Hepatocyte (in vitro differentiated cells): Measurements from ENCODE around the gene TMEM238L. TPM values are rescaled to one million over a fixed set of nuclear protein-coding genes. Genes with fewer than 3 reads are reported as not detected.

Source experiments
- DNase-seq: peaks from one replicate; pipeline ENCODE4 v3.0.0-alpha.2; 2016; ENCODE audit warnings: low spot score
- H2AFZ ChIP-seq: fragments of 200-600 bp; sonication (generic); 2 replicates; pipeline ENCODE4 v1.6.0; 2016; ENCODE audit warnings: antibody characterized with exemption, mild to moderate bottlenecking
- H3K27ac ChIP-seq: fragments of 200-600 bp; sonication (generic); 2 replicates; pipeline ENCODE4 v1.5.1; 2016; ENCODE audit warnings: mild to moderate bottlenecking
- H3K27me3 ChIP-seq: fragments of 200-600 bp; sonication (generic); 2 replicates; pipeline ENCODE4 v1.6.1; 2016
- H3K36me3 ChIP-seq: fragments of 200-600 bp; sonication (generic); replicated peaks from 2 replicates; pipeline ENCODE4 v1.5.1; 2016; ENCODE audit warnings: low read depth; ENCODE audit not compliant: insufficient read depth
- H3K4me1 ChIP-seq: fragments of 200-600 bp; sonication (generic); 2 replicates; pipeline ENCODE4 v1.5.1; 2016; ENCODE audit warnings: mild to moderate bottlenecking, moderate library complexity; ENCODE audit not compliant: insufficient read depth
- H3K4me2 ChIP-seq: fragments of 200-600 bp; sonication (generic); 2 replicates; pipeline ENCODE4 v1.6.0; 2016
- H3K4me3 ChIP-seq: fragments of 200-600 bp; sonication (generic); 2 replicates; pipeline ENCODE4 v1.5.1; 2016; ENCODE audit warnings: mild to moderate bottlenecking
- H3K79me2 ChIP-seq: fragments of 200-600 bp; sonication (generic); 2 replicates; pipeline ENCODE4 v1.6.0; 2017; ENCODE audit warnings: mild to moderate bottlenecking
- H3K9me2 ChIP-seq: fragments of 200-600 bp; sonication (generic); replicated peaks from 2 replicates; pipeline ENCODE4 v1.6.0; 2017; ENCODE audit warnings: mild to moderate bottlenecking; ENCODE audit not compliant: insufficient read depth
- H3K9me3 ChIP-seq: fragments of 200-600 bp; sonication (generic); 2 replicates; pipeline ENCODE4 v1.5.1; 2016; ENCODE audit warnings: low read depth, mild to moderate bottlenecking
- H4K20me1 ChIP-seq: fragments of 200-600 bp; sonication (generic); 2 replicates; pipeline ENCODE4 v1.6.0; 2016; ENCODE audit warnings: mild to moderate bottlenecking; ENCODE audit not compliant: insufficient read depth, poor library complexity, severe bottlenecking
- CTCF ChIP-seq: fragments of 200-600 bp; sonication (generic); IDR thresholded peaks from 2 replicates; pipeline ENCODE4 v1.5.1; 2016; ENCODE audit warnings: antibody characterized with exemption, mild to moderate bottlenecking; ENCODE audit not compliant: poor library complexity
- EZH2 ChIP-seq: fragments of 200-600 bp; sonication (generic); IDR thresholded peaks from 2 replicates; pipeline ENCODE4 v1.6.1; 2016; ENCODE audit warnings: antibody characterized with exemption, mild to moderate bottlenecking, borderline replicate concordance
- EZH2phosphoT487 ChIP-seq: fragments of 200-600 bp; sonication (generic); IDR thresholded peaks from one replicate; pipeline ENCODE4 v1.6.1; 2018; ENCODE audit warnings: antibody characterized with exemption, mild to moderate bottlenecking, low read depth, moderate library complexity; ENCODE audit not compliant: unreplicated experiment, severe bottlenecking
- WGBS: methylation state at CpG from one replicate; pipeline ENCODE4 v1.1.6; 2016; ENCODE audit warnings: low lambda C conversion rate; ENCODE audit errors: missing lambda C conversion rate; 5-methylcytosine and 5-hydroxymethylcytosine counted together
- polyA plus RNA-seq: library from polyadenylated mRNA; unstranded; fragments of >200 nt; fragmentation: Nextera tagmentation; extraction: Ambion mirVana; gene quantifications from 2 replicates; pipeline ENCODE4 v1.2.1, GENCODE V29; 2016
- small RNA-seq: library from RNA; depleted of rRNA; stranded (forward); fragments of <200 nt; gene quantifications from one replicate; pipeline ENCODE3, GENCODE V24; 2014
- total RNA-seq: library from RNA; depleted of rRNA; stranded (reverse); fragments of >200 nt; gene quantifications from 2 replicates; pipeline ENCODE4 v1.2.3, GENCODE V29; 2014

Gene TMEM238L
- total and polyA plus RNA-seq, 2 experiments from 2014 or later = 1.3 to 1.5 TPM

GRCh38 chr17:10745231-10745630 is 58.7 kb downstream of the TMEM238L start:
- 39% methylated on average over 6 of the region's 6 CpGs for WGBS
- peak overlapping the region; percentile 88 for H3K27ac ChIP-seq
- peak; percentile 63 for DNase-seq
- H3K27me3 ChIP-seq = no peaks in the 10 kb centered on the region
- no peaks in the 10 kb centered on the region for H3K9me3 ChIP-seq
- no peaks in the 10 kb centered on the region for H3K9me2 ChIP-seq
- no peaks in the 10 kb centered on the region for H4K20me1 ChIP-seq
- no peaks in the 10 kb centered on the region for H3K79me2 ChIP-seq
- no peaks in the 10 kb centered on the region for H3K36me3 ChIP-seq
- peaks cover 8% of the 10 kb centered on the region for H3K4me1 ChIP-seq
- H2AFZ ChIP-seq = no peak overlapping the region
- TF ChIP-seq EZH2 = no peak
- no peak for TF ChIP-seq EZH2phosphoT487
- TF ChIP-seq CTCF = no peak
- no peak overlapping the region for H3K4me3 ChIP-seq
- peak overlapping the region; percentile 58 for H3K4me2 ChIP-seq

Small RNA genes lying within 50 kb of the gene (small RNA-seq; reads per million reads assigned to genes)
- gene AC015908.2 (not detected), gene TMEM238L (not detected)

Other genes with a start within 250 kb of the TMEM238L start
- gene MYH3, start 146.8 kb downstream of the TMEM238L start, total RNA-seq = 0.48 and 0.93 TPM in 2 replicates
- gene MYH3, start 146.8 kb downstream of the TMEM238L start, polyA plus RNA-seq = 1.9 and 3.5 TPM in 2 replicates
- gene SCO1, start 106.6 kb downstream of the TMEM238L start, total RNA-seq = 37.4 and 45.8 TPM in 2 replicates
- gene SCO1, start 106.6 kb downstream of the TMEM238L start, polyA plus RNA-seq = 34.0 and 43.4 TPM in 2 replicates
- gene ADPRM, start 106.5 kb downstream of the TMEM238L start, total RNA-seq = 12.5 and 17.8 TPM in 2 replicates
- gene ADPRM, start 106.5 kb downstream of the TMEM238L start, polyA plus RNA-seq = 5.8 and 7.7 TPM in 2 replicates
- 10.5 and 11.6 TPM in 2 replicates for gene TMEM220, start 74.1 kb downstream of the TMEM238L start, total RNA-seq
- 30.0 and 32.4 TPM in 2 replicates for gene TMEM220, start 74.1 kb downstream of the TMEM238L start, polyA plus RNA-seq
- gene PIRT, start 34.0 kb upstream of the TMEM238L start, total RNA-seq = not detected in 2 replicates
- not detected in 2 replicates for gene PIRT, start 34.0 kb upstream of the TMEM238L start, polyA plus RNA-seq